Esophagus (tissue), 2 donors: ENCODE data around the gene B3GNT3. TPM values are rescaled to one million over a fixed set of nuclear protein-coding genes. Genes with fewer than 3 reads are reported as not detected.

Experiments used
- H3K27ac ChIP-seq, 2 donors: one replicate each; pipeline ENCODE4 v1.5.1; 2013; ENCODE audit warnings: low read depth in 2 of 2, mild to moderate bottlenecking in 2 of 2, inconsistent platforms in 1 of 2, low read length in 1 of 2, moderate library complexity in 1 of 2
- H3K27me3 ChIP-seq, 2 donors: one replicate each; pipeline ENCODE4 v1.6.1; 2013; ENCODE audit warnings: low read length in 2 of 2, control low read depth in 1 of 2, mild to moderate bottlenecking in 1 of 2; ENCODE audit not compliant: insufficient read depth in 2 of 2, control insufficient read depth in 1 of 2
- H3K36me3 ChIP-seq, 2 donors: one replicate each; pipeline ENCODE4 v1.6.1; 2013; ENCODE audit warnings: low read length in 1 of 2; ENCODE audit not compliant: control insufficient read depth in 2 of 2, insufficient read depth in 2 of 2
- H3K4me1 ChIP-seq, 2 donors: one replicate each; pipeline ENCODE4 v1.6.1; 2013; ENCODE audit warnings: low read length in 1 of 2; ENCODE audit not compliant: control insufficient read depth in 2 of 2, insufficient read depth in 2 of 2
- H3K4me3 ChIP-seq, 2 donors: one replicate each; pipeline ENCODE4 v1.5.1; 2013; ENCODE audit warnings: low read length in 2 of 2, mild to moderate bottlenecking in 2 of 2, low read depth in 1 of 2, moderate library complexity in 1 of 2
- H3K9me3 ChIP-seq, 2 donors: one replicate each; pipeline ENCODE4 v1.6.1; 2013; ENCODE audit warnings: mild to moderate bottlenecking in 2 of 2, low read depth in 1 of 2, low read length in 1 of 2, moderate library complexity in 1 of 2; ENCODE audit not compliant: control insufficient read depth in 2 of 2, insufficient read depth in 1 of 2
- WGBS, 2 donors: extraction: QIAGEN DNeasy Blood & Tissue Kit; methylation state at CpG; one replicate each; pipeline ENCODE4 v1.1.7; 2013; 5-methylcytosine and 5-hydroxymethylcytosine counted together
- polyA plus RNA-seq, 2 donors: library from polyadenylated mRNA; stranded (reverse); fragments of 200-250 nt; gene quantifications; one replicate each; pipeline ENCODE4 v1.2.3, GENCODE V29; 2013
- donor health status: healthy with polysubstance abuse.
- donor health status: Bipolar disorder and iron deficiency.

The B3GNT3 gene
- polyA plus RNA-seq, 2 donors, result 12.2 to 45.1 TPM

GRCh38 chr19:17830567-17831418, 35.9 kb downstream of the B3GNT3 start:
- peak overlapping the region in 1 of 2 donors; percentile 11 for H3K27ac ChIP-seq
- H3K9me3 ChIP-seq, result peaks cover 3 to 5% of the 10 kb centered on the region in 2 donors
- peaks cover 0 to 3% of the 10 kb centered on the region in 2 donors for H3K36me3 ChIP-seq
- peaks cover 2 to 6% of the 10 kb centered on the region in 2 donors for H3K4me1 ChIP-seq
- H3K27me3 ChIP-seq, result no peaks in the 10 kb centered on the region
- 31 to 36% methylated on average over 41 to 50 of the region's 50 CpGs for WGBS, 2 donors
- H3K4me3 ChIP-seq, result peak overlapping the region in 1 of 2 donors; percentile 36

DNA sequence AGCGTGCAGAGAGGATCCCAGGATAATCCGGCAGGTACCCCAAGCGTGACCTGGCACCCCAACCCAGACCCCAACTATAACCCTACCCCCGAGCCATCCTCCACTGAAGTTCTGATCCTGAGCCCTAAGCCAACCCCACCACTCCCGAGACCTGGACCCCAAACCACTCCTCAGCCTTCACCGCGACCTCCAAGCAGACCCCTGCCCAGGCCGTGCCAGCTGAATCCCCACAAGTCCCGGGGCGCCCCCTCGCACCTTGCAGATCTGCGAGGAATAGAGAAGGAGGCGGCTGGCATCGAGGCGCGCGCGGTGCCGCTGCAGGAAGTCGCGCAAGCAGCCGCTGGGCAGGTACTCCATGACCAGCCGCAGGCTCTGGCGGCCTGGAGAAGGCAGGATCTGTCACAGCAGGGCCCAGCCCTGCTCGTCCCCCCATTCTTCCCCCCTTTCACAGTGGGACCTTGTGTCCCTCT, 36.5 kb downstream of the B3GNT3 start:
- no peak overlapping the region for H3K27ac ChIP-seq
- WGBS, 2 donors, result 26 to 40% methylated on average over 25 of the region's 25 CpGs

DNA sequence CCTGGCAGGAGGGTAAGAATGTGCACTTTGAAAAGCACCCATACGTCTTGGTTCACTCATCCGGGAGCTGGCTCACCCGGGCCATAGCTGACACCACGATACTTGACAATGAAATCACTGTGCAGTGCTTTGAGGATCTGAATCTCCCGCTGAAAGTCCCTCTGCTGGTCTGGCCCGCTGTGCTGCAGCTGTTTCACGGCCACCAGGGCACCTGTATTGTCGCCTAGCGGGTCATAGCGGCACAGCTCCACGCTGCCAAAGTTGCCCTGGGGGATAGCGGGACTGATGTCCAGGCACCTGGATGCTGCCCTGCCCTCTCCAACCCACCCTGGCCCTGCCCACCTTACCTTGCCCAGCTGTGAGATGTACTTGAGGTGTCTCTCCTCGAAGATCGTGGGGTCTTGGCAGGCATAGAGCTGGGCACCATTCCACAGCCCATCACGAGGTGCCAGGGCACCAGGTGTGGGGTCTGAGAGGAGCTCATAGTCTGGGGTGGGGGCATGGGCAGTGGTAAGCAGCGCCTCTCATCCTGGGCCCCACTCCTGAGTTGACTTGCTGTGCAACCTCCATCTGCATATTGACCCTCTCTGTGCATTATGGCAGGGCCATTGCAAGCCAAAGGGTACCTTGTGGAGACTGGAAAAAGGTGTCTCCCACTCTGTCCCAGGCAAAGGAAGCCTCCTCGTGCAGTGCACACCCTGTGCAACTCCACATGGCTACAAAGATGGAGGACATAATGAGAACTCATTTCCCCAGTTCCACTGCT, 37.7 kb downstream of the B3GNT3 start:
- Histone ChIP-seq H3K27me3 (no peaks in the 10 kb centered on the region), H3K4me3 (no peak overlapping the region), H3K27ac (no peak overlapping the region), H3K9me3 (peaks cover 3 to 5% of the 10 kb centered on the region in 2 donors), H3K4me1 (peaks cover 2 to 6% of the 10 kb centered on the region in 2 donors), H3K36me3 (peaks cover 0 to 3% of the 10 kb centered on the region in 2 donors)
- 84 to 87% methylated on average over 17 of the region's 17 CpGs for WGBS, 2 donors

More for the DNA sequence above, 36.5 kb downstream of the B3GNT3 start:
- H3K9me3 ChIP-seq, result peaks cover 3 to 5% of the 10 kb centered on the region in 2 donors
- H3K4me3 ChIP-seq, result peak overlapping the region in 1 of 2 donors; percentile 36
- H3K4me1 ChIP-seq, result peaks cover 2 to 6% of the 10 kb centered on the region in 2 donors
- H3K36me3 ChIP-seq, result peaks cover 0 to 3% of the 10 kb centered on the region in 2 donors
- no peaks in the 10 kb centered on the region for H3K27me3 ChIP-seq

GRCh38 chr19:17834350-17835181, 39.6 kb downstream of the B3GNT3 start:
- no peaks in the 10 kb centered on the region for H3K27me3 ChIP-seq
- peaks cover 3 to 5% of the 10 kb centered on the region in 2 donors for H3K9me3 ChIP-seq
- H3K27ac ChIP-seq, result no peak overlapping the region
- 74 to 85% methylated on average over 27 of the region's 27 CpGs for WGBS, 2 donors
- H3K4me3 ChIP-seq, result no peak overlapping the region
- peaks cover 0 to 3% of the 10 kb centered on the region in 2 donors for H3K36me3 ChIP-seq
- peaks cover 2 to 6% of the 10 kb centered on the region in 2 donors for H3K4me1 ChIP-seq

GRCh38 chr19:17835182-17836006, 40.5 kb downstream of the B3GNT3 start:
- WGBS, 2 donors, result 61 to 66% methylated on average over 8 of the region's 8 CpGs
- H3K4me1 ChIP-seq, result peaks cover 0 to 6% of the 10 kb centered on the region in 2 donors
- peaks cover 3 to 5% of the 10 kb centered on the region in 2 donors for H3K9me3 ChIP-seq
- H3K36me3 ChIP-seq, result peaks cover 0 to 3% of the 10 kb centered on the region in 2 donors
- H3K27ac ChIP-seq, result no peak overlapping the region
- no peak overlapping the region for H3K4me3 ChIP-seq
- H3K27me3 ChIP-seq, result no peaks in the 10 kb centered on the region

- peaks cover 0 to 6% of the 10 kb centered on the region in 2 donors for H3K4me1 ChIP-seq
- peaks cover 0 to 3% of the 10 kb centered on the region in 2 donors for H3K36me3 ChIP-seq
- H3K4me3 ChIP-seq, result no peak overlapping the region
- H3K9me3 ChIP-seq, result no peaks in the 10 kb centered on the region
- H3K27ac ChIP-seq, result no peak overlapping the region
- H3K27me3 ChIP-seq, result no peaks in the 10 kb centered on the region
- 58 to 69% methylated on average over 4 of the region's 4 CpGs for WGBS, 2 donors
Observed at GRCh38 chr19:17836530-17836929, 41.6 kb downstream of the B3GNT3 start.

DNA sequence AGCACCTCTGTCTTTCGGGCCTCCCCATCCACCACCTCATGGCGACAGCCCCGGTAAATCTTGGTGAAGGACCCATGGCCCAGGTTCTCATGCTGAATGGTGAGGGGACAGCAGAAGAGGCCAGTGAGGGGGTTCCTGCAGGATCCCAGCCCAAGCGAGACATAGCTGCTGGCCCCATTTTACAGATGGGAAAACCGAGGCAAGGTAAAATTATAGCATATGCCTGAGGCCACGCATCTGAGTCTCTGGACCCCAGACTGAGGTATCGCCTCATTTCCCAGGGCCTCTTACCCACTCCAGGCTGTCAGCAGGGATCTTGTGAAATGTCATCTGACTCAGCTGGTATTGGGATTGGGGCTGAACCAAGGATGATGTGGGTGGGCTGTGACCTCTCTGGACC, 43.0 kb downstream of the B3GNT3 start:
- Histone ChIP-seq H3K4me1 (peaks cover 7 to 10% of the 10 kb centered on the region in 2 donors), H3K27ac (no peak overlapping the region), H3K36me3 (no peaks in the 10 kb centered on the region), H3K9me3 (no peaks in the 10 kb centered on the region), H3K4me3 (no peak overlapping the region), H3K27me3 (no peaks in the 10 kb centered on the region)
- WGBS, 2 donors, result 94 to 95% methylated on average over 7 of the region's 7 CpGs

GRCh38 chr19:17840019-17840418, 45.1 kb downstream of the B3GNT3 start:
- peaks cover 0 to 2% of the 10 kb centered on the region in 2 donors for H3K36me3 ChIP-seq
- H3K4me1 ChIP-seq, result peaks cover 7 to 10% of the 10 kb centered on the region in 2 donors
- H3K27me3 ChIP-seq, result no peaks in the 10 kb centered on the region
- H3K27ac ChIP-seq, result no peak overlapping the region
- H3K4me3 ChIP-seq, result no peak overlapping the region
- no peaks in the 10 kb centered on the region for H3K9me3 ChIP-seq
- WGBS, 2 donors, result 77 to 86% methylated on average over 6 of the region's 6 CpGs
